Heart left ventricle (tissue), 16 donors: ENCODE measurements around the gene IRF2. TPM values are rescaled to one million over a fixed set of nuclear protein-coding genes. Genes with fewer than 3 reads are reported as not detected.
A peak's percentile ranks its signal among the peaks of the same experiment; 100 is the strongest.

Experiments used
- ATAC-seq, 4 donors: fragments of 200-7000 bp; cut with Tn5 transposase; one replicate each; pipeline ENCODE4 v1.9.1; 2020 to 2022; ENCODE audit warnings: moderate library complexity in 4 of 4, mild to moderate bottlenecking in 3 of 4, moderate number of reproducible peaks in 1 of 4
- DNase-seq, 5 donors: peaks; one replicate each; pipeline ENCODE4 v3.0.0-alpha.2; 2020
- H3K27ac ChIP-seq, 12 donors: fragments of 200-600 bp; sonication (generic) in 4 of 12; one replicate each; pipeline versions ENCODE4 v1.5.0 to v1.8.0; 2016 to 2022; ENCODE audit warnings: mild to moderate bottlenecking in 2 of 12
- H3K27me3 ChIP-seq, 9 donors: fragments of 200-600 bp; sonication (generic) in 2 of 9; one replicate each; pipeline versions ENCODE4 v1.5.1 to v1.8.0; 2016 to 2022; ENCODE audit warnings: mild to moderate bottlenecking in 3 of 9
- H3K36me3 ChIP-seq, 9 donors: fragments of 200-600 bp; sonication (generic) in 2 of 9; one replicate each; pipeline versions ENCODE4 v1.5.0 to v1.8.0; 2018 to 2022; ENCODE audit warnings: mild to moderate bottlenecking in 2 of 9
- H3K4me1 ChIP-seq, 12 donors: fragments of 200-600 bp; sonication (generic) in 4 of 12; one replicate each; pipeline versions ENCODE4 v1.5.0 to v1.8.0; 2016 to 2022; ENCODE audit warnings: mild to moderate bottlenecking in 3 of 12
- H3K4me3 ChIP-seq, 12 donors: fragments of 200-600 bp; sonication (generic) in 4 of 12; one replicate each; pipeline versions ENCODE4 v1.5.0 to v1.8.0; 2017 to 2022; ENCODE audit warnings: mild to moderate bottlenecking in 9 of 12, moderate library complexity in 4 of 12
- H3K9me3 ChIP-seq, 12 donors: fragments of 200-600 bp; sonication (generic) in 4 of 12; one replicate each; pipeline versions ENCODE4 v1.5.0 to v1.8.0; 2016 to 2022; ENCODE audit warnings: mild to moderate bottlenecking in 1 of 12
- CTCF ChIP-seq, 12 donors: fragments of 200-600 bp; sonication (generic) in 4 of 12; IDR thresholded peaks; one replicate each; pipeline versions ENCODE4 v1.5.0 to v1.8.0; 2018 to 2022; ENCODE audit warnings: antibody characterized with exemption in 12 of 12, mild to moderate bottlenecking in 5 of 12
- POLR2A ChIP-seq, 2 donors: fragments of 450-650 bp; IDR thresholded peaks; one replicate each; pipeline ENCODE4 v1.6.1; 2017; ENCODE audit warnings: antibody characterized with exemption in 2 of 2, mild to moderate bottlenecking in 2 of 2, moderate library complexity in 2 of 2
- WGBS, 4 donors: extraction: QIAGEN DNeasy Blood & Tissue Kit in 2 of 4; methylation state at CpG; one replicate each; pipeline versions ENCODE4 v1.1.5 to v1.1.7; 2013 to 2018; 5-methylcytosine and 5-hydroxymethylcytosine counted together
- intact Hi-C, 10 donors: fragments of 100-400 bp; cut with DNase I; formaldehyde crosslinking; loops; one replicate each; pipeline versions ENCODE4 v1.11.1 to v1.14.2; 2022
- polyA plus RNA-seq, 2 donors: library from polyadenylated mRNA; stranded (reverse); fragments of 200-250 nt; gene quantifications; one replicate each; pipeline ENCODE4 v1.2.3, GENCODE V29; 2013
- total RNA-seq, 9 donors: library from RNA; depleted of rRNA in 2 of 9; stranded (reverse); fragments of >200 nt in 2 of 9; fragmentation: NEBNext Ultra II Directional in 3 of 9; extraction: Animal tissue kit (Norgen Biotek cat#: 25700) in 3 of 9; gene quantifications; one replicate each; pipeline versions ENCODE4 v1.1.0 to v1.2.4, GENCODE V29; 2016 to 2023
- donor health status: ischemic (EF 13 %, LVEDD 7.1; RV severe dilation, severe dysfunction).
- donor health status: healthy with polysubstance abuse.
- donor health status: DM: no; HTN: yes; CAD: no.
- donor health status: DM: no; HTN: no; CAD: no.
- donor health status: ischemic (EF 25% LVEDD 6.9; RV normal size, moderate dysfunction).
- donor health status: ischemic (EF 25% LVEDD 5.7; RV mildly dilated, moderate dysfunction).
- donor health status: healthy.
- donor health status: DM: yes; HTN: yes; CAD: no.
- donor health status: ischemic (EF 35%, LVEDD 5.7; RV mildly dilated, moderate dysfunction).
- donor health status: nonischemic (EF 11% LVEDD 7.7; RV severe dilation, severe dysfunction).
- donor health status: DM: yes; HTN: yes; CAD: no.
- donor health status: PGD.
- donor health status: ischemic (EF 29% LVEDD 5.4; RV normal size, mild dysfunction).
- donor health status: nonischemic (EF 23%, LVEDD 6.1; RV moderate dilation, normal function).

Gene IRF2
- total and polyA plus RNA-seq, 11 donors: 11.5 to 47.2 (median 26.0) TPM

GRCh38 chr4:184363258-184363657, 111.1 kb downstream of the IRF2 start:
- H3K27me3 ChIP-seq: no peaks in the 10 kb centered on the region
- 95 to 97% (median 96%) methylated on average over 4 to 6 of the region's 6 CpGs for WGBS, 4 donors

GRCh38 chr4:184362396-184362795, 112.0 kb downstream of the IRF2 start:
- peaks cover 0 to 43% (median 7%) of the 10 kb centered on the region in 12 donors for H3K4me1 ChIP-seq
- H3K27ac ChIP-seq: peak overlapping the region in 4 of 12 donors; percentile 40 to 67 (median 55)
- 81 to 84% (median 82%) methylated on average over 4 of the region's 4 CpGs for WGBS, 4 donors
- H3K4me3 ChIP-seq: no peak overlapping the region
- H3K27me3 ChIP-seq: no peaks in the 10 kb centered on the region
- TF ChIP-seq CTCF (IDR thresholded peaks at IDR 0.05): no peak
- no peak for TF ChIP-seq POLR2A (IDR thresholded peaks at IDR 0.05)
- intact Hi-C loops: no loop called here
- no peak for ATAC-seq
- no peaks in the 10 kb centered on the region for H3K9me3 ChIP-seq
- H3K36me3 ChIP-seq: peaks cover 0 to 2% (median 0%) of the 10 kb centered on the region in 9 donors
- no peak for DNase-seq

More at GRCh38 chr4:184363258-184363657, 111.1 kb downstream of the IRF2 start:
- DNase-seq: no peak
- no peaks in the 10 kb centered on the region for H3K9me3 ChIP-seq
- ATAC-seq: no peak
- no peak overlapping the region for H3K4me3 ChIP-seq
- intact Hi-C loops: no loop called here
- peaks cover 0 to 4% (median 0%) of the 10 kb centered on the region in 9 donors for H3K36me3 ChIP-seq
- H3K27ac ChIP-seq: peak overlapping the region in 1 of 12 donors; percentile 46
- H3K4me1 ChIP-seq: peaks cover 0 to 35% (median 7%) of the 10 kb centered on the region in 12 donors
- no peak for TF ChIP-seq CTCF (IDR thresholded peaks at IDR 0.05)
- TF ChIP-seq POLR2A (IDR thresholded peaks at IDR 0.05): no peak

GRCh38 chr4:184361443-184361842, 112.9 kb downstream of the IRF2 start:
- WGBS, 4 donors: 47 to 64% (median 56%) methylated on average over 3 of the region's 3 CpGs
- H3K9me3 ChIP-seq: no peaks in the 10 kb centered on the region
- DNase-seq (no peak), ATAC-seq (peak in 1 of 4 donors; percentile 49)
- intact Hi-C loops: no loop called here
- H3K4me1 ChIP-seq: peaks cover 0 to 53% (median 7%) of the 10 kb centered on the region in 12 donors
- no peaks in the 10 kb centered on the region for H3K36me3 ChIP-seq
- no peaks in the 10 kb centered on the region for H3K27me3 ChIP-seq
- H3K4me3 ChIP-seq: no peak overlapping the region
- TF ChIP-seq POLR2A (IDR thresholded peaks at IDR 0.05) (no peak), CTCF (IDR thresholded peaks at IDR 0.05) (no peak)
- peak overlapping the region in 7 of 12 donors; percentile 1 to 67 (median 40) for H3K27ac ChIP-seq

GRCh38 chr4:184359888-184360287, 114.5 kb downstream of the IRF2 start:
- no peak for ATAC-seq
- Histone ChIP-seq H3K9me3 (no peaks in the 10 kb centered on the region), H3K4me1 (peaks cover 0 to 68% (median 17%) of the 10 kb centered on the region in 12 donors), H3K27me3 (no peaks in the 10 kb centered on the region), H3K4me3 (no peak overlapping the region), H3K27ac (peak overlapping the region in 1 of 12 donors; percentile 3), H3K36me3 (no peaks in the 10 kb centered on the region)
- TF ChIP-seq POLR2A (IDR thresholded peaks at IDR 0.05) (no peak), CTCF (IDR thresholded peaks at IDR 0.05) (no peak)
- WGBS, 4 donors: 78 to 80% (median 79%) methylated on average over 5 of the region's 5 CpGs
- intact Hi-C loops: no loop called here
- no peak for DNase-seq
